Ascending aorta (tissue), 2 donors: Measurements from ENCODE around the gene ALDH5A1. TPM values are rescaled to one million over a fixed set of nuclear protein-coding genes. Genes with fewer than 3 reads are reported as not detected.

Source experiments
- DNase-seq, 2 donors: peaks; one replicate each; pipeline ENCODE4 v3.0.0-alpha.2; 2019; ENCODE audit warnings: low spot score in 2 of 2
- H3K27ac ChIP-seq, 2 donors: fragments of 200-600 bp; sonication (generic); one replicate each; pipeline ENCODE4 v1.5.1; 2016 to 2017; ENCODE audit warnings: mild to moderate bottlenecking in 1 of 2
- H3K27me3 ChIP-seq: fragments of 200-600 bp; sonication (generic); one replicate; pipeline ENCODE4 v1.5.1; 2017
- H3K36me3 ChIP-seq, 2 donors: fragments of 200-600 bp; sonication (generic); one replicate each; pipeline ENCODE4 v1.5.1; 2016
- H3K4me1 ChIP-seq, 2 donors: fragments of 200-600 bp; sonication (generic); one replicate each; pipeline ENCODE4 v1.5.1; 2016 to 2017; ENCODE audit warnings: mild to moderate bottlenecking in 1 of 2
- H3K4me3 ChIP-seq, 2 donors: fragments of 200-600 bp; sonication (generic); one replicate each; pipeline ENCODE4 v1.5.1; 2016 to 2017; ENCODE audit warnings: mild to moderate bottlenecking in 1 of 2
- H3K9me3 ChIP-seq, 2 donors: fragments of 200-600 bp; sonication (generic); one replicate each; pipeline ENCODE4 v1.5.1; 2016
- intact Hi-C: fragments of 100-400 bp; cut with DNase I; formaldehyde crosslinking; loops from one replicate; pipeline ENCODE4 v1.15.1; 2023
- total RNA-seq: library from RNA; depleted of rRNA; stranded (reverse); fragments of >200 nt; gene quantifications from one replicate; pipeline ENCODE4 v1.1.0, GENCODE V29; 2016
- TF ChIP-seq, protein P1 (sequence below), 3 experiments: fragments of 200-600 bp in 2 of 3; fragments of 450-650 bp in 1 of 3; sonication (generic) in 2 of 3; IDR thresholded peaks; one replicate each; pipeline ENCODE4 v1.5.1; 2016 to 2019; ENCODE audit warnings: antibody characterized with exemption in 3 of 3, mild to moderate bottlenecking in 1 of 3, moderate library complexity in 1 of 3

The ALDH5A1 gene
- total RNA-seq, 1 donor from 2014 or later: 0.21 TPM

DNA sequence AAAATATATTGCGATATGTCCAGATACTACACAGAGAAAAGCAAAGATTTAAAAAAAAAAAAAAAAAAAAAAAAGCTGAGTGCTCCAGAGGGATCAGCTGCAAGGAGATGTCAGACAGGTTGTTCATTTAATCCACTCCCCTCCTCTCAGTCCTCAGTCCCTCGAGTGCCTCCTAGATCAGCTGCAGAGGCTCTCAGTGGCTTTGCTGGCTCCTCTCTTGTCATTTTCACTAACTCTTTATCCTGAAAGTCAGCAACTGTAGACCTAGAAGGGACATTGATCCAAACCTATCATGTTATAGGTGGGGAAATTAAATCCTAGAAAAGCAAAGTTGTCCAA is 89.6 kb downstream of the ALDH5A1 start:
- Histone ChIP-seq H3K9me3 (no peaks in the 10 kb centered on the region), H3K4me1 (no peaks in the 10 kb centered on the region), H3K27me3 (no peaks in the 10 kb centered on the region), H3K4me3 (no peak overlapping the region), H3K27ac (no peak overlapping the region), H3K36me3 (no peaks in the 10 kb centered on the region)
- TF ChIP-seq, protein P1, sequence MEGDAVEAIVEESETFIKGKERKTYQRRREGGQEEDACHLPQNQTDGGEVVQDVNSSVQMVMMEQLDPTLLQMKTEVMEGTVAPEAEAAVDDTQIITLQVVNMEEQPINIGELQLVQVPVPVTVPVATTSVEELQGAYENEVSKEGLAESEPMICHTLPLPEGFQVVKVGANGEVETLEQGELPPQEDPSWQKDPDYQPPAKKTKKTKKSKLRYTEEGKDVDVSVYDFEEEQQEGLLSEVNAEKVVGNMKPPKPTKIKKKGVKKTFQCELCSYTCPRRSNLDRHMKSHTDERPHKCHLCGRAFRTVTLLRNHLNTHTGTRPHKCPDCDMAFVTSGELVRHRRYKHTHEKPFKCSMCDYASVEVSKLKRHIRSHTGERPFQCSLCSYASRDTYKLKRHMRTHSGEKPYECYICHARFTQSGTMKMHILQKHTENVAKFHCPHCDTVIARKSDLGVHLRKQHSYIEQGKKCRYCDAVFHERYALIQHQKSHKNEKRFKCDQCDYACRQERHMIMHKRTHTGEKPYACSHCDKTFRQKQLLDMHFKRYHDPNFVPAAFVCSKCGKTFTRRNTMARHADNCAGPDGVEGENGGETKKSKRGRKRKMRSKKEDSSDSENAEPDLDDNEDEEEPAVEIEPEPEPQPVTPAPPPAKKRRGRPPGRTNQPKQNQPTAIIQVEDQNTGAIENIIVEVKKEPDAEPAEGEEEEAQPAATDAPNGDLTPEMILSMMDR (IDR thresholded peaks at IDR 0.05): no peak
- DNase-seq: no peak
- intact Hi-C loops: no loop called here

Other genes starting within 250 kb of the ALDH5A1 start
- not detected for gene DCDC2, start 136.9 kb upstream of the ALDH5A1 start, total RNA-seq
- 3.2 TPM for gene MRS2, start 92.0 kb upstream of the ALDH5A1 start, total RNA-seq
- 3.5 TPM for gene GPLD1, start 5.4 kb upstream of the ALDH5A1 start, total RNA-seq
- gene KIAA0319, start 151.2 kb downstream of the ALDH5A1 start, total RNA-seq: not detected
- gene TDP2, start 171.9 kb downstream of the ALDH5A1 start, total RNA-seq: 5.6 TPM
- 3.1 TPM for gene ACOT13, start 172.1 kb downstream of the ALDH5A1 start, total RNA-seq
- 29.6 TPM for gene C6orf62, start 224.2 kb downstream of the ALDH5A1 start, total RNA-seq